Left cardiac atrium (tissue), 4 donors: ENCODE measurements around the gene TEPSIN. TPM values are rescaled to one million over a fixed set of nuclear protein-coding genes. Genes with fewer than 3 reads are reported as not detected.
A peak's percentile ranks its signal among the peaks of the same experiment; 100 is the strongest.

Experiments used
- ATAC-seq, 2 donors: fragments of 200-7000 bp; cut with Tn5 transposase; one replicate each; pipeline ENCODE4 v1.9.1; 2020; ENCODE audit warnings: mild to moderate bottlenecking in 2 of 2, moderate library complexity in 2 of 2
- DNase-seq: peaks from one replicate; pipeline ENCODE4 v3.0.0-alpha.2; 2020
- intact Hi-C, 2 donors: fragments of 100-400 bp; cut with DNase I; formaldehyde crosslinking; loops; one replicate each; pipeline versions ENCODE4 v1.14.1 to v1.15.1; 2022 to 2023
- long read RNA-seq: library from polyadenylated mRNA; unstranded; transcript quantifications from one replicate; pipeline ENCODE4 v2.0.0, GENCODE V29; 2021
- total RNA-seq, 2 donors: library from RNA; stranded (reverse); fragmentation: NEBNext Ultra II Directional; extraction: Animal tissue kit (Norgen Biotek cat#: 25700); gene quantifications; one replicate each; pipeline ENCODE4 v1.2.1, GENCODE V29; 2021
- donor health status: DM: no; HTN: yes; CAD: no.
- donor health status: DM: no; HTN: yes; CAD: no; lungs with severe emphysema.
- donor health status: DM: yes; HTN: yes; CAD: no.
- donor health status: Dilated cardiomyopathy.

TEPSIN gene
- total RNA-seq: 10 to 100 TPM; 12.7 to 14.0 TPM
- long read RNA-seq, partial matches to known transcripts: 0 of 2 reads
- long read RNA-seq, other reads (novel, unspliced or antisense): 2 of 2 reads

GRCh38 chr17:81238815-81239713 is at the start of gene TEPSIN, which contains the start of gene NDUFAF8:
TEPSIN (minus strand) TSS chr17:81239055; CDS start chr17:81239033, 22 bp downstream.
NDUFAF8 (plus strand) TSS chr17:81239318; CDS start chr17:81239364, 46 bp downstream.
- DNase-seq: peak; percentile 97
- peak; percentile 97 to 98 for ATAC-seq
- intact Hi-C loops: no loop called here

GRCh38 chr17:81287741-81288430 is 49.0 kb upstream of the TEPSIN start:
- intact Hi-C loops: no loop called here
- no peak for DNase-seq

GRCh38 chr17:81287152-81287551 is 48.3 kb upstream of the TEPSIN start:
- DNase-seq (no peak), ATAC-seq (no peak)
- intact Hi-C loops: no loop called here

More at GRCh38 chr17:81287741-81288430, 49.0 kb upstream of the TEPSIN start:
- no peak for ATAC-seq

DNA sequence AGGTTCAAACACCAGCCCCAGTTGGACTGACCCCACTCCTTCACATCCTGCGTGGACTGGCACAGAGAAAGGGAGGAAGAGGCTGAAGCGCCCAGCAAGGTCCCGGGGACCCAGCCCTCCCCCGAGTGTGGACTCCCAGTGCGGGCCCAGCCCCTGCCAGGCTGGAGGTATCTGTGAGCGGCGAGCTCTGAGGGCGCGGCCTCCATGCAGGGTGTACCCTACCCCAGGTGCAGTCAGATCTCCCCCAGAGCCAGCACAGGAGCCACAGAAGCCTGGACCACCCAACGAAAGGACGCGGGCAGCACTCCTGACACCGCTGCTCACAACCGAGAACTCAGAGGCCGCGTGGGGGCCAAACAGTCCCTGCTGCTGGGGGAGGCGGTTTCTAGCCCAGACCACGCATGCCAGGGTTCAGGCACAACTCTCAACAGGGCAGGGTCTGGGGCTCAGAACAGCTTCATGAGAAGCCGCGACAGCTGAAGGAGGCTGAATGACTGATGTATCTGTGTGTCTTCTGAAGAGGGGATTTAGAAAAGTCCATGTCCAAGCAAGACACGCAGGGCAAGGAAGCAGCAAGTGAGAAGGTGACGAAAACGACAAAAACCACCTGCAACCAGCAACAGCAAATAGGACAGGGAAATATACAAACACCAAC is 47.8 kb upstream of the TEPSIN start:
- DNase-seq (no peak), ATAC-seq (no peak)
- intact Hi-C loops: no loop called here

GRCh38 chr17:81285894-81286293 is 47.0 kb upstream of the TEPSIN start:
- intact Hi-C loops: no loop called here
- DNase-seq (no peak), ATAC-seq (peak; percentile 7 to 24)

DNA sequence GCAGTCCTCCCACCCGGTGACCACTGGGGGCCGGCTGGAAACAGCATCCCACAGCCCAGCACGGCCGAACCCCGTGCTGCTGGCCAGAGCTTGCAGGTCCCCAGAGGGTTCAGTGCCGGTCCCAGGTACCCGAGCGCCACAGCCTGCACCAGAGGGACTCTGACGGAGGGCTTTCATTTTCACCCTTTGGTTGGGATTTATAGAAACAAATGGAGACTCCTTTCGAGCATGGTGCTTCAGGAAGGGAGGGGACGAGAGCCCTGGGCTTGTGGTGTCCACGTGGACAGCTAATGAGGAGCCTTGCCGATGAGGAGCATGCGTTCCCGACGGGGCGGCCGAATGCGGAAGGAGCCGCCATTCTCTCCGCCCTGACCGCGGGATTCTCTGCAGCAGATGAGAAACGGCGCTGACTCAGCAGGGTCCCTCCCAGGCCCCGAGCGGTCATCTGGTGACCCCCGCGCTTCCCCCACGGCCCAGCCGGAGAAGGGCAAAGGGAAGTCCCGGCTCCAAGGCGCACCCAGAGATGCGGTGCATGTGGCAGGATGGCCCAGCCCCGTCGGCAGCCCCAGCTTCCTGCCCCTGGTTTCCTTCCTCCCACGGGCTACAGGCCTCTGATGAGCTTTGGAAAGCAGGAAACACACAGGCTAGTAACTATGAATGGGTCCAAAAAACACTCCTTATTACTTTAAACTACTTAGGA is 46.5 kb upstream of the TEPSIN start:
- intact Hi-C loops: no loop called here
- peak; percentile 81 to 85 for ATAC-seq

GRCh38 chr17:81282876-81283275 is 44.0 kb upstream of the TEPSIN start:
- no peak for DNase-seq

More for the DNA sequence above, 46.5 kb upstream of the TEPSIN start:
- DNase-seq: peak; percentile 90

GRCh38 chr17:81282141-81282540 is 43.3 kb upstream of the TEPSIN start:
- no peak for ATAC-seq
- intact Hi-C loops: no loop called here
- no peak for DNase-seq

More at GRCh38 chr17:81282876-81283275, 44.0 kb upstream of the TEPSIN start:
- no peak for ATAC-seq
- intact Hi-C loops: no loop called here

DNA sequence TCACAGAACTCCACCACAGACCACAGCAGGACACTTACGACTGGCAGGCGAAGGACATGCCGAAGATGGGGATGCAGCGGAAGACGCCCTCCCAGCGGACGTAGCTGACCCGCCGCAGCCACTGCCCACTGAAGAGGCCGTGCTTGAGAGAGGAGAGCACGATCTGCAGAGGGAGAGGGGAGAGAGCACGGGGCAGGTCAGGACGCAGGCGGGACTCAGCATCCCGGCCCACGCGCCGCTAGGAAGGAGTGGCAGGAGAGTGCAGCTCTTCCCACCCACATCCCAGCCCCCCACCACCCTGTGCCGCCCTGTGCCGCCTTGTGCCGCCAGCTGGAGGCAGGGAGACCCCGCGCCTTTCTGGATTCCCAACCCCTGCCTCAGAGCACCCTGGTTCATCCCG is 41.7 kb upstream of the TEPSIN start:
- intact Hi-C loops: no loop called here
- DNase-seq: no peak
- no peak for ATAC-seq

DNA sequence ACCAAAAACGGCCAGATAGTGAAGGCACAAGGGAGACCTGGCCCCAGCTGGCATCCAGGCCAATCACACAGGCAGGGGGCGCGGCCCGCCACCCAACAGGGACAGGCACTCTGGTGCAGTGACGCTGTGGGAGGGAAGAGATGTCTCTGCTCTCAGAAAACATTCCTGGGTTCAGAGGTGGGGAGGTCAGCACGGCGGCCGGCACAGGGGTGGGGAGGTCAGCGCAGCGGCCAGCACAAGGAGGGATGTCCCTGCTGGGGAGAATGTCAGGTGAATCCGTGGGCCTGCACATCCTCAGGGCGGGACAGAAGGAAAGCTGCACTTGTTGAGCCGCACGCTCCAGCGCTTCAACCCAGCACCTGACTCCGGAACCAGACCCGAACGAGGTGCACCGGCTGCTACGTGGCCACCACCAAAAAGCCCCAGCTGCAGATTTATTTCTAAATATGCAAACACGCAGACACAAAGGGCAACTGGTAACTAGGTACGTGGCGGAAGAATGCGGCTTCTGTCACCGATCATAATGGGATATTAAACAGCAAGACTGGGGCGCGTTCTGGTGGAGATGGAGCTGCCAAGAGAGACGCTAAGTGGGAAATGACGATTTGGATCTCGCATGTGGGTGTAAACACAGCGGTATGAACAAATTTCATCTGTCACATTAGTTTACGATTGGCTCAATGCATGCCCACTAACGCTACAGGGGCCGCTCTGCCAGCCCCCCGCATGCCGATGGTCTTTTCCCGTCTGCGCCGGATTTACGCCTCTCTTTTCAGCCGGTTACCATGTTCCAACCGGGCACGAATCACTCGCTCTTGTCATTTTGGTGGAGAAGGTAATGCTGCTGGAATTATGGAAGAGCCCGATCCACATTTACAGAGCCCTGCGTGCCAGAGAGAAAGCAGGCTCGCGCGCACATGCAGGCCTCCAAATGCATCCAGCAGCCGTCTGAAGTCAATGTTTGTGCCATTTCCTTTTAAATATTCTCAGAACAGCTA is 40.7 kb upstream of the TEPSIN start:
- DNase-seq: no peak
- intact Hi-C loops: no loop called here
- no peak for ATAC-seq

DNA sequence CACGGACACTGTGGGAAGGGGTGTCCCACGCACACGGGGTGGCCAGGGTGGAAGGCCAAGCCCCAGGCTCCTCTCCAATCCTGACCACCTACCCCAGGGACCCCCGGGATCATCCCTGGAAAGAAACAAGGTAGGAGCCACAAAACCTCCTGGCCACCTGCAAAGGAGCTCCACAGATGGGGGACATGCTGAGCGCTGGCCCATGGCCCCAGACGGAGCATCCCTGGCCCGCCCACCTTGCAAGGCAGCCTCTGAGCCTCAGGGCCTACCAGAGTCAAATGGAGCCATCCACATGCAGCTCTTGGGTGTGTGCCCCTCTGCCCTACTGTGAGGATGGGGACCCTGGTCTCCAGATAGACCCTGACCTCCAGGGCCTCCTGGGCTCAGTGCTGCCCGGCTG is 40.0 kb upstream of the TEPSIN start:
- no peak for ATAC-seq
- intact Hi-C loops: no loop called here
- no peak for DNase-seq

DNA sequence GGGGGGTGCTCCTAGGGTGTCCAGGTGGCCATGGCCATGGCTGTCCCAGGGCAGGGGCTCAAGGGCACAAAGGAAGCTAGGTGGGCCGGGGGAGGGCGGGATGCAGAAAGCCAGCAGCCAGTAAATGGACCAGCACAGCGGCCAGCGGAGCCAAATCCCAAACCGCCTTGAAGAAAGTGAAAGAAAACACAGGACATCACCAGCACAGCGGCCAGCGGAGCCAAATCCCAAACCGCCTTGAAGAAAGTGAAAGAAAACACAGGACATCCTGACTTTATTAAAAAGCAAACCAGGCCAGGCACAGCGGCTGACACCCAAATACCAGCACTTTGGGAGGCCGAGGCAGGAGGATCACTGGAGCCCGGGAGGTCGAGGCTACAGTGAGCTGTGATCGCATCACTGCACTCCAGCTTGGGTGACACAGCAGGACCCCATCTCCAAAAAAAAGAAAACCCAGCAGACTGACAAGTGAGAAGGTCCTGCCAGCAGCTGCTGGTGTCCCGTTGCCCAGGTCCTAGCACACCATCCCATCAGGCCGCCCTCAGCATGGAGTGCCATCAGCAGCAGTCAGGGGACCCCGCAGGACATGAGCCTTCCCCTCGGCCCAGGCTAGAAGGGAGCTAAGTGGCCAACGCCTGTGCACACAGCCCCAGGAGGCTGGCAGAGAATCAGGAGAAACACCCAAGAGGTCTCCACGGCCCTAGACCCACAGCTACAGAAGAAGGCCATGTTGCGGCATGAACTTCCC is 39.3 kb upstream of the TEPSIN start:
- peak; percentile 83 for DNase-seq
- peak; percentile 19 to 53 for ATAC-seq
- intact Hi-C loops: no loop called here

DNA sequence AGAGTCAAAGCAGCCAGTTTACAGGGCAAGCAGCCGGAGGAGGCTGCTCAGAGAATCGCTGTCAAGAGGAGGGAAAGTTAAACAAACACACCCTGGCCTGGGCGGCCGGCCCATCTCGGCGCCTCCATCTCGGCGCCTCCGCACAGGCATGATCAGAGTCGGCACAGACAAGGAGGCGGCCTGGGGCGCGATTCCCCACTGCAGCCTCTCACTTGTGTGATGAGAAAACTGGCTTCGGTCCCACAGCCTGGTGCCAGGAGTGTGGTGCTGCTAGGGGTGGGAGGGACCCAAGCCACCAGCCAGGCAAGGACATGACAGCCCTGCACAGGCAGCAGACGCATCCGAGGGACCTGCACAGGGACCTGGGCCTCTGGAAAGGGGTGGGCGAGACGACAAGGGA is 38.6 kb upstream of the TEPSIN start:
- intact Hi-C loops: no loop called here
- DNase-seq (peak; percentile 81), ATAC-seq (peak; percentile 89 to 90)

GRCh38 chr17:81276781-81277180 is 37.9 kb upstream of the TEPSIN start:
- intact Hi-C loops: no loop called here
- DNase-seq: no peak

DNA sequence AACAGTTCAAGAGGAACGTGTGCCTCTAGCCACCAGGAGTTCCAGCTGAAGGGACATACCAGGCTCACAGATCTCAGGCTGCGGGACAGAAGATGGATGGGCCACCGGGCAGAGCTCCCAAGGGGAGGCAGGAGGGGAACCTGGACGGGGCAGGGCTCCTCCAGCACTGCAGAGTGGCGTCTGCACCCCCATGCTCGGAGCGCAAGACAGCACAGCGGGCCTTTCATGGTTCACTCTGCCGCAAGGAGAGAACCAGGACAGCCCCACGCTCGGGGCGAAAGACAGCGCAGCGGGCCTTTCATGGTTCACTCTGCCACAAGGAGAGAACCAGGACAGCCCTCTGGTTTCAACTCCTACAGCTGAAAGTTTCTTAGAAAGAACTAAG is 35.6 kb upstream of the TEPSIN start:
- DNase-seq: no peak
- intact Hi-C loops: no loop called here

More at GRCh38 chr17:81276781-81277180, 37.9 kb upstream of the TEPSIN start:
- no peak for ATAC-seq

DNA sequence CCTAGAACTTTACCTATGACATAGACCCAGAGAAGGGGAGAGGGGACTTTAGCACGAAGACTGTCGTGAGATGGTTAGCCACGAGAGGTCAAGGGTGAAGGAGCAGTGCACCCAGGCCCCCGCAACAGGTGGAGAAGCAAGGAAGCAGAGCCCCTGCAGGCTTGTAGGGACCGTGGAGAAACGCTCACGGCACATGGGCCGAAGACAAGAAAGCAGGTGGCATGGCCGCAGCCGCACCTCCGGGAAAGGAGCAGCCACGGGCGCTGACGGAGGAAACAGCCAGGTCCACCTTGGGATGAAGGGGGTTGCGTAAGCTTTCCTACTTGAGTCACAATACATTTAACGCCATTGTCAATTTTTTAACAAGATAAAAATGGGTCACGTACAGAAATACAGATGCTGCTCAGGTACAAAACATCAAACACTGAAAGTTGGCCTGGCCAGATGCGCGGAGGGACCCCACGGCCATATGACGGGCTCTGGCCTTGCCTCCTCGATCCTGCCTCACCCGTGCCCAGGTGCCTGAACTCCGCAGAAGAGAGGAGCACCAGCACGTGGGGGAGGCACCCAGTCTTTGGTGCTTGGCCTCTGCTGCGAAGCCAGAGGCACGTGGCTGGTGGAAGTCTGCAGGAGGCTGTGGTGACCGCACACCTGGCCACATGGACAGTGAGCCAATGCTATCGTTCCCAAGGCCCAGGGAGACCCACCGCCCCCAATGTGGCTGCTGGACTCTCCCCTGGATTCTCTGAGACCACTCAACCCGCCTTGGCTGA is 35.0 kb upstream of the TEPSIN start:
- intact Hi-C loops: no loop called here
- no peak for DNase-seq
- no peak for ATAC-seq

More for the DNA sequence above, 35.6 kb upstream of the TEPSIN start:
- ATAC-seq: no peak
